Gastrocnemius medialis (tissue), 4 donors: ENCODE measurements around the gene CALN1.

Experiments used
- CTCF ChIP-seq, 5 experiments: fragments of 450-650 bp in 3 of 5; fragments of 200-600 bp in 2 of 5; sonication (generic) in 2 of 5; IDR thresholded peaks in 4 of 5; conservative IDR thresholded peaks in 1 of 5; 1 replicate in 4 of 5; 2 replicates in 1 of 5; pipeline ENCODE4 v1.5.1; 2016 to 2019; ENCODE audit warnings: antibody characterized with exemption in 5 of 5, mild to moderate bottlenecking in 3 of 5, moderate library complexity in 3 of 5
- POLR2A ChIP-seq, 2 donors: fragments of 450-650 bp; IDR thresholded peaks; one replicate each; pipeline ENCODE4 v1.6.1; 2017; ENCODE audit warnings: antibody characterized with exemption in 2 of 2, mild to moderate bottlenecking in 2 of 2, moderate library complexity in 2 of 2

GRCh38 chr7:71784180-71784579 lies 628.0 kb downstream of the CALN1 start:
- no peak for TF ChIP-seq CTCF (IDR thresholded peaks at IDR 0.05 in 4 of 5, conservative IDR thresholded peaks at IDR 0.05 in 1 of 5)
- TF ChIP-seq POLR2A (IDR thresholded peaks at IDR 0.05), result no peak
